Amniotic epithelial cell (primary cell): Measurements from ENCODE around the gene CHCHD3.

Experiments
- DNase-seq: peaks from one replicate; pipeline ENCODE4 v3.0.0-alpha.2; 2010; ENCODE audit warnings: low read depth

The CHCHD3 gene

DNA sequence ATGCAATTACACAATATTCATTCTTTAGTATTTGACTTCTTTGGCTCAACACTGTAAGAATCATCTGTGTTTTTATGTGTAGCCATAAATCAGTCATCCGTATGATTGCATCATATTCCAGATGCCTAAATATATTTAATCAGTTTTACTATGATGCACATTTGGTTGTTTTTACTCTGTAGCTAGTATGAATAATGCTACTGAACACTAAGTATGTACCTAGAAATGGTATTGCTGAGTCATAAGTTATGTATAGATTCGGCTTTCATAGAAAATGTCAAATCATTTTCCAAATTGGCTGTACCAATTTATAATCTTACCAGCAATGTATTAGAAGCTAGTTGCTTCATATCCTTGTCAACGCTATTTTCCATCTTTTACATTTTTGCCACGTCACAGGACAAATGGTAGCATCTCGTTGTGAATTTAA, 308.3 kb downstream of the CHCHD3 start:
- DNase-seq = peak; percentile 77

- no peak for DNase-seq
Measured at GRCh38 chr7:132771301-132771730, 310.6 kb downstream of the CHCHD3 start.

GRCh38 chr7:132770055-132770454, 311.8 kb downstream of the CHCHD3 start:
- no peak for DNase-seq

GRCh38 chr7:132769280-132769679, 312.6 kb downstream of the CHCHD3 start:
- no peak for DNase-seq

DNA sequence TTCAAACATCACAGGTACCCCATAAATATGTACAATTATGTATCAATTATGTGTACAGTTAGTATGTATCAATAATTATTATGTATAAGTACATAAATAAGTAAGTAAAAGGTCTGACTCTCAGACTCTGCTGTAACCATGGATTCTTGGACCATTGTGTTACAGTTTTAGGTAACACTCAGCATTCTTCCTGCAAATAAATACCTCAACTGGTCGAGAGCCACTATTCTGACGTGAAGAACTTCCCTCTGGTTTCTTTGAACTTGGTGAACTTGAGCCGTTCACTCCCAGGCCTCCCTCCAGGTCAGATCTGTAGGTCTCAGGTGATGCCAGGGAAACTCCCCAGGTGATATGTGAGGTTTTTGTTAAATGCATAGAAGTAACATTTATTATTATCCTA, 313.8 kb downstream of the CHCHD3 start:
- DNase-seq = no peak

DNA sequence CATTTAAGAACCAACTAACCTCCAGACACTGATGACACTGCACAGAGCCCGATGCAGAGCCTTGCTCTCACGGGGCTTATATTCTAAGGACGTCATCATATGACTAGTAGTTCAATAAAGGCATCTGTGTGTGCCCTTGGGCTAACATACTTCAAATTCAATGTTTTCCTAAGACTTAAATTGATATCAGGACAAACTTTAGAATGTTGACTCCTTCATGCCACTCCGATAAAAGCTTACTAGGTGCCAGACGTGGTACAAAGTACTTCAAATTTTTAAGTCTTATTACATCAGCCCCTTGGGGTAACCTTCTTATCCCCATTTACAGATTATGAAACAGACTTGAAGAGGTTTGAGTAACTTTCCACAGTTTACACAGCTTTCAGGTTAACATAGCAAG, 314.5 kb downstream of the CHCHD3 start:
- DNase-seq = no peak

- no peak for DNase-seq
Measured at GRCh38 chr7:132766660-132767059, 315.2 kb downstream of the CHCHD3 start.

DNA sequence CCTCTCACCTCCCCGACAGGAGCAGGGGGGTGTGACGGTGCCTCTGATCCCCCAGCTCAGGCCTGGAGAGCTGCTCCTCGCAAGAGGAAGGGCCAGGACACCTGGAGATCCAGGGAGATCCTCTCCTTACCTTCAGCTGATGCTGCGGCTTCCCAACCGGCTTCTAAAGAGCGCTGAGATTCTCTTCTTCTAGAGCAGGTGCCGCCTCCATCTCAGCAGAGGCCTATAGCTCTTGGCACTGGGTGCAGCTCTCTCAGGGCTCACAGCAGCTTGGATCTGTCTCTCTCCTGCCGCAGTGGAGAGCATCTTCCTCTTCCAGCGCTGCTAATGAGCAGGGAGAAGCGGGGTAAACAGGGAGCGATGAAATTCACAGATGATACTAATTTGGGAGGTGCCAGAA, 316.0 kb downstream of the CHCHD3 start:
- no peak for DNase-seq

DNA sequence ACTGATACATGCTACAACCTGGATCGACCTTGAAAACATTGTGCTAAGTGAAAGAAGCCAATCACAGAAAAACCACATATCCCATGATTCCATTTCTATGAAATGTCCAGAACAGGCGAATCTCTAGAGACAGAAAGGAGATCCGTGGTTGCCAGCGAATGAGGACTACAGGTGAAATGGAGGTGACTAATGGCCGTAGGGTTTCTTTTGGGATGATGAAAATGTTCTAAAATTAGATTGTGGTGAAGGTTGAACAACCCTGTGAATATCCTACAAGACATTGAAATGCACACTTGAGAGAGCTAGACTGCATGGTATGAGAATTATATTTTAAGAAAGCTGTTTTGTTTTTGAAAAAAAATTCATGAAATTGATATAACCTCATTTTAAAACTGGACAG, 317.1 kb downstream of the CHCHD3 start:
- no peak for DNase-seq

GRCh38 chr7:132760866-132761265, 321.0 kb downstream of the CHCHD3 start:
- no peak for DNase-seq

- peak; percentile 26 for DNase-seq
Measured at GRCh38 chr7:132760244-132760623, 321.7 kb downstream of the CHCHD3 start.

- DNase-seq = no peak
Measured at GRCh38 chr7:132759482-132760243, 322.2 kb downstream of the CHCHD3 start.

DNA sequence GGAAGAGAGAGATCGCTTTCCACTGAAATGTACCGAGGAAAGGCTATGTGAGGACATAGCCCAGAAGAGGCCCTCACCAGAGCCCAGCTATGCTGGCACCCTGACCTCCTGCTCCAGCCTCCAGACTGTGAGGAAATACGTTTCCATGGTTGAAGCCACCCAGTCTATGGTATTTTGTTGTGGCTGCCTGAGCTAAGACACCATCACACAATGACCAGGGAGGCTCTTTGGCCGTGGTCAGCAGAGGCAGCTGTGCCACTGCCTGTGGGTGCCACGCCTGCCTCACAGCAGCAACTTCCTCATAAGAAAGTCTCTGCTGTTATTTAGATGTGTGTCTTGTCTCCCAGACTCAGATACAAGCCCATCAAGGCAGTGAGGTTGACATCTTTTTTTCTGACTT, 322.9 kb downstream of the CHCHD3 start:
- no peak for DNase-seq

GRCh38 chr7:132757783-132758182, 324.1 kb downstream of the CHCHD3 start:
- DNase-seq = no peak

GRCh38 chr7:132756484-132756990, 325.4 kb downstream of the CHCHD3 start:
- DNase-seq = no peak

GRCh38 chr7:132755538-132756483, 326.1 kb downstream of the CHCHD3 start:
- no peak for DNase-seq

GRCh38 chr7:132752431-132752830, 329.5 kb downstream of the CHCHD3 start:
- no peak for DNase-seq

GRCh38 chr7:132751244-132751647, 330.6 kb downstream of the CHCHD3 start:
- DNase-seq = peak; percentile 13

DNA sequence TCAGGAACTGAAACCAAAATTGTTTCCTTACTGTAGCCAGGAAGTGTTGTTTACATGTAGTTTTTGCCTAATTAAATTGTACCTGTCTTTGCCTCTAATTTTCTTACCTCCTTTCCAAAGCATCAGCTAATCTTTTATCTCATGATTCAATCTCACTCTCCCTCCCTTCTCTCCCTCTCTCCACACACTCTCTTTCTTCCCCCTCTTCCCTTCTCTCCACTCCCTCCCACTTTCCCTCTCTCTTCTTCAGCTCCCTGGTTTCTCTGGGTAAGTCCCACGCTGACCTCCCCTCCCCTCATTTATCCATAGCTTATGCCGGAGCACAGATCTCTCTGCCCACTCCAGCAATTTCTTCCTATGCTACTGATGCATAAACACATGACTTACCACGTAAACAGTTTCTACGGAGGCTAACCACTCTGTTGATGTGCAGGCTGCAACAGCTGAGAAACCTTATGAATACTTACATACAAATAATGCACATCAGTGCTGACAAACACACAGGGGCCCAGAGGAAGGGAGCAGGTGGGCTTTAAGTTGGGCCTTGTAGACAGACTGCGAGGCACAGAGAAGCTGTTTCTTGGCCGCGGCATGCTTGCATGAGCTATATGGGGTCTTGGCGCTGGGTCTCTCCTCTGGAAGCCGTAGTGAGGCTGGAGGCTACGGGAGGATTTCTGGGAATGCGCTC, 331.2 kb downstream of the CHCHD3 start:
- peak; percentile 32 for DNase-seq

DNA sequence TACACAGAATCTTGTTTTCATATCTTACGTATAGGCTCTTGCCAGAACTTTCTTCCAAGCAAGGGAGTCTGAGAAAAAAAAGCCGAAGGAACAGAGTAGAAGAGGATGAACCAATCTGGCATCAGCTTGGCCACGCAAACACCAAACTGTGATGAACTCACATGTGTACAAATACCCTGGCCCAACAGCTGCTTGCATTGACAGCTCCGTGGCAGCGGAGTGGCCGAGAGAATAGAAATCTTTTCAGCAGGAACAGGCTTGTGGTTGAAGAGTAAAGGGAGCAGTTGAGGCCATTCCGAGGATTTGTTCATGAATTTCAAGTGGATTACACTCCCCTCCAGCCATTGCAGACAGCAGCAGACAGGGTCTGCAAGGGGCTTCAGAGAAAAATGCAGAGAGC, 331.8 kb downstream of the CHCHD3 start:
- no peak for DNase-seq

DNA sequence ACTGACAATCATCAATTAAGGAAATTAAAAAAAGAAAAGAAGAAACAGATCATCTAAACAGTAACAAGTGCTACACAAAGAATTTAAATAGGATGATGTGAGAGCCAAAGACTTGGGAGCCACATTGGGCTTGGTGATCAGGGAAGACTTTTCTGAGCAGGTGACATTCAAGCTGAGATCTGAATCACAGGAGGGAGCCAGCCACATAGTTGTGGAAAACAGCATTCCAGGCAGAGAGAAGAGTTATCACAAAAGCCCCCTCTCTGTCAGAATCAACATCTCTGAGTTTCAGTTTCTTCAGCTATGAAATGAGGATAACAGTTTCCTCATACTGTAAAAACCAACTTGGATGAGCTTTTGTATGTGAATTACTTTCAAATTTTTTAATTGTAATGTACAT, 336.4 kb downstream of the CHCHD3 start:
- DNase-seq = no peak

GRCh38 chr7:132743974-132744373, 337.9 kb downstream of the CHCHD3 start:
- DNase-seq = peak; percentile 18
